Measurements from ENCODE around the gene H6PD.

DNA sequence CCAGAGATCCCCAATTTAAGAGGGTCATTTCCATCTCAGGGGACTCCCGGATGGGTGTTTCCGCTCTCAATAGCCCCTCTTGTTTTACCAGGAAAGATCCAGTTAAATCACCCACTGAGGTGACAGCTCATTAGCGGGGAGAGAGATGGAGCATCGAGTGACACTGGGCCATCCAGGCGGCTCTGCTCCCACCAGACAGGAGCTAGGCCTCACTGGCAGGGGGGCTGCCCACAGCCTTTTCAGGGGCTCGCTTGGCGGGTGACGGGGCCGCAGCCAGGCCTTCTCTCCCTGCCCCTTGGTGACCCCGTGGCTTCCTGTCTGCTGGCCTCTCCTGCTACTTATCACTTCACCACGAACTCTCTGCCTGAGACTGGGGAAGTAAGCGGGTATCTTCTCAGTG lies 31.4 kb downstream of the H6PD start:
- TF ChIP-seq, protein P1, sequence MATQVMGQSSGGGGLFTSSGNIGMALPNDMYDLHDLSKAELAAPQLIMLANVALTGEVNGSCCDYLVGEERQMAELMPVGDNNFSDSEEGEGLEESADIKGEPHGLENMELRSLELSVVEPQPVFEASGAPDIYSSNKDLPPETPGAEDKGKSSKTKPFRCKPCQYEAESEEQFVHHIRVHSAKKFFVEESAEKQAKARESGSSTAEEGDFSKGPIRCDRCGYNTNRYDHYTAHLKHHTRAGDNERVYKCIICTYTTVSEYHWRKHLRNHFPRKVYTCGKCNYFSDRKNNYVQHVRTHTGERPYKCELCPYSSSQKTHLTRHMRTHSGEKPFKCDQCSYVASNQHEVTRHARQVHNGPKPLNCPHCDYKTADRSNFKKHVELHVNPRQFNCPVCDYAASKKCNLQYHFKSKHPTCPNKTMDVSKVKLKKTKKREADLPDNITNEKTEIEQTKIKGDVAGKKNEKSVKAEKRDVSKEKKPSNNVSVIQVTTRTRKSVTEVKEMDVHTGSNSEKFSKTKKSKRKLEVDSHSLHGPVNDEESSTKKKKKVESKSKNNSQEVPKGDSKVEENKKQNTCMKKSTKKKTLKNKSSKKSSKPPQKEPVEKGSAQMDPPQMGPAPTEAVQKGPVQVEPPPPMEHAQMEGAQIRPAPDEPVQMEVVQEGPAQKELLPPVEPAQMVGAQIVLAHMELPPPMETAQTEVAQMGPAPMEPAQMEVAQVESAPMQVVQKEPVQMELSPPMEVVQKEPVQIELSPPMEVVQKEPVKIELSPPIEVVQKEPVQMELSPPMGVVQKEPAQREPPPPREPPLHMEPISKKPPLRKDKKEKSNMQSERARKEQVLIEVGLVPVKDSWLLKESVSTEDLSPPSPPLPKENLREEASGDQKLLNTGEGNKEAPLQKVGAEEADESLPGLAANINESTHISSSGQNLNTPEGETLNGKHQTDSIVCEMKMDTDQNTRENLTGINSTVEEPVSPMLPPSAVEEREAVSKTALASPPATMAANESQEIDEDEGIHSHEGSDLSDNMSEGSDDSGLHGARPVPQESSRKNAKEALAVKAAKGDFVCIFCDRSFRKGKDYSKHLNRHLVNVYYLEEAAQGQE (IDR thresholded peaks at IDR 0.05; ENCODE audit: low read depth): no peak
- TF ChIP-seq CEBPB (IDR thresholded peaks at IDR 0.05) (no peak), YY1 (IDR thresholded peaks at IDR 0.05; ENCODE audit: low read depth) (no peak), TCF12 (IDR thresholded peaks at IDR 0.05; ENCODE audit: low read depth) (no peak), RAD21 (IDR thresholded peaks at IDR 0.05; ENCODE audit: low read depth) (no peak)

Data from Ishikawa (cell line).